ENCODE data around the gene ASCC1.

DNA sequence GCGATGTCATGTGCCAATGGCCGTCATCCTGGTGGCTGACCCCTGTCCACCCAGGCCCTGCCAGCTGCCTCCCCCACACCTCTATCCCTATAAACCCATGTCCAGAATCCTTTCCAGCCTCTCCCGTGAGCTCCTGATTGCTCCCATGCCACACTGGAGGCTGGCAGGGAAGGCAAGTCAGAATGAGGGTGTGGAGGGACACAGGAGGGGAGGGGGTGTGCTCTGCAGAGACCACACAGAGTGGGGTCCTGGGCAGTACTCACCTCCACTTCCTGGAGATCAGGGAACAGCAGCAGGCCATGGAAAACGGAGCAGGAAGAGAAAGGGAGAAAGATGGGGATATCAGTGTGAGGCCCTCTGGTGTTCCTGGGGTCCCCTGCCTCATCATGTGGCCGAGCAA lies 143.4 kb downstream of the ASCC1 start:
- TF ChIP-seq, protein P1, sequence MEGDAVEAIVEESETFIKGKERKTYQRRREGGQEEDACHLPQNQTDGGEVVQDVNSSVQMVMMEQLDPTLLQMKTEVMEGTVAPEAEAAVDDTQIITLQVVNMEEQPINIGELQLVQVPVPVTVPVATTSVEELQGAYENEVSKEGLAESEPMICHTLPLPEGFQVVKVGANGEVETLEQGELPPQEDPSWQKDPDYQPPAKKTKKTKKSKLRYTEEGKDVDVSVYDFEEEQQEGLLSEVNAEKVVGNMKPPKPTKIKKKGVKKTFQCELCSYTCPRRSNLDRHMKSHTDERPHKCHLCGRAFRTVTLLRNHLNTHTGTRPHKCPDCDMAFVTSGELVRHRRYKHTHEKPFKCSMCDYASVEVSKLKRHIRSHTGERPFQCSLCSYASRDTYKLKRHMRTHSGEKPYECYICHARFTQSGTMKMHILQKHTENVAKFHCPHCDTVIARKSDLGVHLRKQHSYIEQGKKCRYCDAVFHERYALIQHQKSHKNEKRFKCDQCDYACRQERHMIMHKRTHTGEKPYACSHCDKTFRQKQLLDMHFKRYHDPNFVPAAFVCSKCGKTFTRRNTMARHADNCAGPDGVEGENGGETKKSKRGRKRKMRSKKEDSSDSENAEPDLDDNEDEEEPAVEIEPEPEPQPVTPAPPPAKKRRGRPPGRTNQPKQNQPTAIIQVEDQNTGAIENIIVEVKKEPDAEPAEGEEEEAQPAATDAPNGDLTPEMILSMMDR (IDR thresholded peaks at IDR 0.05; ENCODE audit: poor library complexity), result no peak
- TF ChIP-seq EZH2 (IDR thresholded peaks at IDR 0.05; ENCODE audit: borderline replicate concordance), result no peak
